Measurements from ENCODE around the gene CRTC3.

The CRTC3 gene

GRCh38 chr15:90562669-90563068 lies 32.9 kb downstream of the CRTC3 start:
- no peak overlapping the region for H3K4me3 ChIP-seq (replicated peaks; ENCODE audit: low read depth, low read length)
- DNase-seq (ENCODE audit: extremely low read depth, low read depth): no peak
- TF ChIP-seq, protein P1, sequence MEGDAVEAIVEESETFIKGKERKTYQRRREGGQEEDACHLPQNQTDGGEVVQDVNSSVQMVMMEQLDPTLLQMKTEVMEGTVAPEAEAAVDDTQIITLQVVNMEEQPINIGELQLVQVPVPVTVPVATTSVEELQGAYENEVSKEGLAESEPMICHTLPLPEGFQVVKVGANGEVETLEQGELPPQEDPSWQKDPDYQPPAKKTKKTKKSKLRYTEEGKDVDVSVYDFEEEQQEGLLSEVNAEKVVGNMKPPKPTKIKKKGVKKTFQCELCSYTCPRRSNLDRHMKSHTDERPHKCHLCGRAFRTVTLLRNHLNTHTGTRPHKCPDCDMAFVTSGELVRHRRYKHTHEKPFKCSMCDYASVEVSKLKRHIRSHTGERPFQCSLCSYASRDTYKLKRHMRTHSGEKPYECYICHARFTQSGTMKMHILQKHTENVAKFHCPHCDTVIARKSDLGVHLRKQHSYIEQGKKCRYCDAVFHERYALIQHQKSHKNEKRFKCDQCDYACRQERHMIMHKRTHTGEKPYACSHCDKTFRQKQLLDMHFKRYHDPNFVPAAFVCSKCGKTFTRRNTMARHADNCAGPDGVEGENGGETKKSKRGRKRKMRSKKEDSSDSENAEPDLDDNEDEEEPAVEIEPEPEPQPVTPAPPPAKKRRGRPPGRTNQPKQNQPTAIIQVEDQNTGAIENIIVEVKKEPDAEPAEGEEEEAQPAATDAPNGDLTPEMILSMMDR (IDR thresholded peaks at IDR 0.05; ENCODE audit: low read depth, low read length, missing control alignments): no peak

- H3K4me3 ChIP-seq (replicated peaks; ENCODE audit: low read depth, low read length): no peak overlapping the region
- no peak for DNase-seq (ENCODE audit: extremely low read depth, low read depth)
- TF ChIP-seq, protein P1 (IDR thresholded peaks at IDR 0.05; ENCODE audit: low read depth, low read length, missing control alignments): no peak
These were observed 33.7 kb downstream of the CRTC3 start for GRCh38 chr15:90563463-90563862.

GRCh38 chr15:90564051-90564450 lies 34.3 kb downstream of the CRTC3 start:
- TF ChIP-seq, protein P1 (IDR thresholded peaks at IDR 0.05; ENCODE audit: low read depth, low read length, missing control alignments): no peak
- no peak overlapping the region for H3K4me3 ChIP-seq (replicated peaks; ENCODE audit: low read depth, low read length)
- no peak for DNase-seq (ENCODE audit: extremely low read depth, low read depth)

DNA sequence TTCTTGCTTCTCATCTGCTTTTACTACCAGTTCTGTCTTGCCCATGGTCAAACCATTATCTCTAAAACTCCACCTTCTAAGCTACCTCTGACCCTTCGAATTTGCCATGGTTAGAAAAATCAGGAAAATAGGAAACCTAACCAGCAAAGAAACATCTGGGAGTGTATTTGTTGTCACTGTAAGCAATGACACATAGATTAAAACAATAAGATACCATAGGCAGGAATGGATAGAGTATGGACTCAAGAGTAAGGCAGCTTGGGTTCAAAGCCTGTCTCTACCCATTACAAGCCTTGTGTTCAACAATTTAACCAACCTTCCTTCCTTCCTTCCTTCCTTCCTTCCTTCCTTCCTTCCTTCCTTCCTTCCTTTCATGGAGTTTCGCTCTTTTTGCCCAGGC lies 34.9 kb downstream of the CRTC3 start:
- DNase-seq (ENCODE audit: extremely low read depth, low read depth): no peak
- no peak overlapping the region for H3K4me3 ChIP-seq (replicated peaks; ENCODE audit: low read depth, low read length)
- TF ChIP-seq, protein P1 (IDR thresholded peaks at IDR 0.05; ENCODE audit: low read depth, low read length, missing control alignments): no peak

DNA sequence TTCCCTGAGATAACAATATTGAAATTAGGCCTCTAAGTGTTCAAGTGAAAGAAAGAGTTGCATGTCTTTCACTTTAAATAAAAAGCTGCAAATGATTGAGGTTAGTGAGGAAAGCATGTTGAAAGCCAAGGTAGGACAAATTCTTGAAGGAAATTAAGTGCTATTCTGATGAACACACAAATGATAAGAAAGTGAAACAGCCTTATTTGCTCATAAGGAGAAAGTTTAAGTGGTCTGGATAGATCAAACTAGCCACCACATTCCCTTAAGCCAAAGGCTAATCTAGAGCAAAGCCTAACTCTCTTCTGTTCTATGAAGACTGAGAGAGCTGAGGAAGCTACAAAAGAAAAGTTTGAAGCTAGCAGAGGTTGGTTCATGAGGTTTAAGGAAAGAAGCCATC lies 36.1 kb downstream of the CRTC3 start:
- H3K4me3 ChIP-seq (replicated peaks; ENCODE audit: low read depth, low read length): no peak overlapping the region
- TF ChIP-seq, protein P1 (IDR thresholded peaks at IDR 0.05; ENCODE audit: low read depth, low read length, missing control alignments): no peak
- no peak for DNase-seq (ENCODE audit: extremely low read depth, low read depth)

- DNase-seq (ENCODE audit: extremely low read depth, low read depth): no peak
- TF ChIP-seq, protein P1 (IDR thresholded peaks at IDR 0.05; ENCODE audit: low read depth, low read length, missing control alignments): no peak
- H3K4me3 ChIP-seq (replicated peaks; ENCODE audit: low read depth, low read length): no peak overlapping the region
These were observed 40.9 kb downstream of the CRTC3 start for GRCh38 chr15:90570643-90571042.

DNA sequence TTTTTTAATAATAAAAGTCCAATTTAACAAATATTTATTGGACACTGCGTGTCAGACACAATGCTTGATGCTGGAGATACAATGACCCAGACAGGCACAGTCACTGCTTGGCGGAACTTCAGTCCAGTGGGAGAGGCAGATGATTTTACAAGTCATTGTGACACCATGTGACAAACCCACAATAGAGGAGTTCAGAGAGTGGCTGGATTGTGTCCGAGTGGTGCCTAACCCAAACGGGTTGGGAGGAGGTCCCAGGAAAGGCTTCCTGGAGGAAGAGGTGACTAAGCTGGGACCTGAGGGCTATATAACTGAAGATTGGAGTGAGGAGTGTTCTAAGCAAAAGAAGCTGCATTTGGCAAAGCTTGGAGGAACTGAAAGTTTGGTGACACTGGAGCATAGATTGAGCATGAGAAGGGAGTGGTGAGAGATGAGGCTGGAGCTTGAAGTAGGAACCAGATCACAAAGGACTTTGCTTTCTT lies 41.4 kb downstream of the CRTC3 start:
- DNase-seq (ENCODE audit: extremely low read depth, low read depth): no peak

More for the DNA sequence above, 41.4 kb downstream of the CRTC3 start:
- TF ChIP-seq, protein P1 (IDR thresholded peaks at IDR 0.05; ENCODE audit: low read depth, low read length, missing control alignments): no peak
- no peak overlapping the region for H3K4me3 ChIP-seq (replicated peaks; ENCODE audit: low read depth, low read length)

Measured in HFF-Myc (cell line).